HG02798 (cell line): ENCODE measurements around the gene COL23A1.

Experiments used
- ATAC-seq: cut with Tn5 transposase; IDR thresholded peaks from one replicate; pipeline ENCODE4 v1.9.1; 2021; ENCODE audit warnings: mild to moderate bottlenecking; ENCODE audit not compliant: unreplicated experiment, poor library complexity

Gene COL23A1

GRCh38 chr5:178227929-178228328, 362.3 kb downstream of the COL23A1 start:
- ATAC-seq = no peak

GRCh38 chr5:178227138-178227659, 363.0 kb downstream of the COL23A1 start:
- ATAC-seq = no peak

GRCh38 chr5:178225174-178225573, 365.0 kb downstream of the COL23A1 start:
- no peak for ATAC-seq

- ATAC-seq = no peak
Measured at GRCh38 chr5:178224403-178224802, 365.8 kb downstream of the COL23A1 start.

GRCh38 chr5:178223828-178224335, 366.3 kb downstream of the COL23A1 start:
- ATAC-seq = no peak

- no peak for ATAC-seq
Measured at GRCh38 chr5:178223196-178223773, 366.9 kb downstream of the COL23A1 start.

GRCh38 chr5:178222292-178222691, 367.9 kb downstream of the COL23A1 start:
- ATAC-seq = no peak

- no peak for ATAC-seq
Measured at GRCh38 chr5:178221853-178222252, 368.3 kb downstream of the COL23A1 start.

- no peak for ATAC-seq
Measured at GRCh38 chr5:178221282-178221681, 368.9 kb downstream of the COL23A1 start.

GRCh38 chr5:178218827-178219226, 371.4 kb downstream of the COL23A1 start:
- ATAC-seq = no peak

GRCh38 chr5:178218237-178218776, 371.9 kb downstream of the COL23A1 start:
- ATAC-seq = no peak

- no peak for ATAC-seq
Measured at GRCh38 chr5:178216779-178217178, 373.4 kb downstream of the COL23A1 start.

GRCh38 chr5:178216088-178216534, 374.1 kb downstream of the COL23A1 start:
- ATAC-seq = no peak

- no peak for ATAC-seq
Measured at GRCh38 chr5:178215280-178216002, 374.8 kb downstream of the COL23A1 start.

- ATAC-seq = no peak
Measured at GRCh38 chr5:178214160-178214803, 375.9 kb downstream of the COL23A1 start.

- no peak for ATAC-seq
Measured at GRCh38 chr5:178213748-178214151, 376.4 kb downstream of the COL23A1 start.

- no peak for ATAC-seq
Measured at GRCh38 chr5:178213003-178213461, 377.2 kb downstream of the COL23A1 start.

GRCh38 chr5:178212241-178213002, 377.8 kb downstream of the COL23A1 start:
- ATAC-seq = no peak

GRCh38 chr5:178211095-178212048, 378.8 kb downstream of the COL23A1 start:
- no peak for ATAC-seq
